DMS153 (cell line): Measurements from ENCODE around the gene KCNE1.
"Not testable (repeated sequence)": the region's sequence is repeated elsewhere in the genome, so short reads cannot be mapped to it uniquely, and the experiment has no call there.

Source experiments
- DNase-seq: peaks from one replicate; lab custom pipeline; 2025; lab: John Stamatoyannopoulos, UW

The KCNE1 gene

DNA sequence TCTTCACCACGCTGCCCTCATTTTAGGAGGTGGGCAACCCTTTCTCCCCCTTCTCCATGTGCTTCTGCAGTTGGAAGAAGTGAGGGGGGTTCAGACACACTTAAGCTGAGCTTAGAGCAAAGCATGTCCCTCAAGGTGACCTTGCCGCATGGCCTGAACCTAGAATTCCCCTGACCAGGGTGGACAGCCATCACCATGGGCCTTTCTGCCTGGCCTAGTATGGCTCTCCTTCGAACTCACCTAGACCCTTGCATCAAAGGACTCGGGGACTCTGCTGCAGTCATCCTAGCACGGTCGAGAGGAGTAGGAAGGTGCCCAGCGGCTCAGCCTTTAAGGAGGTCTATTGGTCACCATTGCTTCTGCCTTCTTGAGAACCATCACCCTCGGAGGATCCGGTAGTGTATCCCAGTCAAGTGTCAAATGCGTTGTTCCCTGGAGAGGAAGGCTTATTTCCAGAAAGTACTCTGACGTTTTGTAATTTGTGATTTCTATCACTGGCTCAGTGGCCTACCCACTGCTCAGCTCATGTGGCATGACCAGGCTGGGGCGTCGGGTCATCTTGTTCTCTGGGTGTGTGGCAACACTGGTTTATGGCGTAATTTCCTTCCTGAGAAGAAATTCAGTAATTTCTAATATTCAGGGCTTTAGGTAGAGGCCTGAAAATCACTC, at the start of gene KCNE1:
KCNE1 (minus strand) TSS at position 424 of the 669 bp plus-strand sequence. CDS start 62,576 bp downstream, outside the sequence.
- DNase-seq = no peak

DNA sequence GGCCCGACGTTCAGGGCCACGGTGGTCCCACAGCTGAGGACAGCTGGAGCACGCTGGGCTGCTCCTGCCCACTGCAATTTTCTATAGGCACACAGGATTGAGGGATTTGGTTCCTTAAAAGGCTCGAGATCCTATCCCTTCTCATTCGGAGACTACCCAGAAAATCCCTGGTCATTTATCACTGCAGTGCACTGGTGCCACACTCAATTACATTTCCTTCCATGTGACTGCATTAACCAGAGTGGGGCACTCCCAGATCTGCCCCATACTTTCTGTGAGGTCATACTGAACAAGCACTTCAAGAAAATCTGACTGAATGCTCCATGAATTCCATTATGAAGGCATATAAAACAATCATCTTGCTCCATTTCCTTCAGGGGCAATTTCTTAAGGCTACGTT, 49.8 kb upstream of the KCNE1 start:
- DNase-seq = no peak

- DNase-seq = no peak
Observed at GRCh38 chr21:34560609-34561008, 48.6 kb upstream of the KCNE1 start.

DNA sequence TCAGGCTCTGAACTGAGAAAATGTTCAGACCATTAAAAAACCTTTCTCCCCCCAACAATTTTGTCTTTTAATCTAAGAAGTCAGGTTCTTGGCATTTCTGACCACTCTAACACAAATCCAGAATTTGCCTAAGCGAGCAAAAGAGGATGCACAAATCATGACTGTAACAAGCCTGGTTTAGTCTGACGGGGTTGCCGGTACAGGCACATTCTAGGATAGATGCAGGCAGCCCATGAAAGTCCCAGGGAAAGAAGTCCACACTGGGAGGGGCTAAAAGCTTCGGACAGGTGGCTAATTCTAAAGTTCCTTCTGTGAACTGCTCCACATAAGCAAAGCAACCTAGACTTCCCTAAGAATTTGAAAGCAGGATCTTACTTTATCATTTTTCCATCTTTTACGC, 48.0 kb upstream of the KCNE1 start:
- DNase-seq = no peak

DNA sequence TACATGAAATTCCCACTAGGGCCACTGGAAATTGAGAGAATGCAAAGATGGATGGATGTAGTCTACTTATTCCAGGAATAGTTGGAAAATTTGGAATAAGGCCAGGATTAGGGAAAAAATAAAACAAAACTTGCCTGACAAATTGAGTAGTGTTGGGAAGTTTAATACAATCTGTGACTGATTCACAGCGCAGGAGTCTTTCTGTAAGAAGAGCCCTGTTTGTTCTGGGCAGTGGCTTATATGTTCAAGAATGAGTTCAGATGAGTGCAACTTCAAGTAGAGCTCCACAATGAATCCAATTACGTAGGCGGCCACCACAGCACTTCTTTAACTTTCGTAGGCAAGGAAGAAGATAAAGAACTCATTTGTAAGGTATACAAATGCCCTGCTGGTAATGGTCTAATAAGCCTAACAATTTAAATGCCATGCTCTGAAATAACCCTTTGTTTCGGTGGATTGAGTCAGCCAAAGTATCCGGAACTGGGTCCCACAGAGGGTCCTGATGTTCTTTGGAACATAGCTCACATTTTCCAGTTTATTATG, 47.1 kb upstream of the KCNE1 start:
- DNase-seq = no peak

DNA sequence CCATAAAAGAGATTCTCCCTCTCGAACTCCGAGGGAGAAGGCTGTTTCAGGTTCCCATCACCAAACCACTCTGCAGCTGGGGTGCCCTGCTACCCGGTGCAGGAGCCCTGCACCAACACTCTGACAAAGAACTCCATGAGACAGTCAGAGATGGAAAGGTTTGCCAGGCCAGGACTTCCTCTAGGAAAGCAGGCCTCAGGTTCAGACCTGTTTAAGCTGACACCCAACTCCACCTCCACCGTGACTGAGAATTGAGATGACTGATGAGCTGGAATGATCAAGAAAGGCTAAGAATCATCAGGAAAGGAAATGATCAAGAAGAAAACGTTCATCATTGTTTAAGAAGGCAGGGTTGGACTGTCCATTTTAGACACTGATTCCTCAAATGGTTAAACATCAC, 46.2 kb upstream of the KCNE1 start:
- DNase-seq = no peak

- no peak for DNase-seq
Observed at GRCh38 chr21:34557261-34557660, 45.3 kb upstream of the KCNE1 start.

- DNase-seq = not testable (repeated sequence)
Observed at GRCh38 chr21:34554670-34555069, 42.7 kb upstream of the KCNE1 start.

GRCh38 chr21:34554227-34554626, 42.2 kb upstream of the KCNE1 start:
- DNase-seq = no peak

GRCh38 chr21:34553151-34553952, 41.3 kb upstream of the KCNE1 start:
- no peak for DNase-seq

GRCh38 chr21:34552360-34553098, 40.5 kb upstream of the KCNE1 start:
- no peak for DNase-seq

GRCh38 chr21:34550182-34550799, 38.3 kb upstream of the KCNE1 start:
- DNase-seq = no peak

DNA sequence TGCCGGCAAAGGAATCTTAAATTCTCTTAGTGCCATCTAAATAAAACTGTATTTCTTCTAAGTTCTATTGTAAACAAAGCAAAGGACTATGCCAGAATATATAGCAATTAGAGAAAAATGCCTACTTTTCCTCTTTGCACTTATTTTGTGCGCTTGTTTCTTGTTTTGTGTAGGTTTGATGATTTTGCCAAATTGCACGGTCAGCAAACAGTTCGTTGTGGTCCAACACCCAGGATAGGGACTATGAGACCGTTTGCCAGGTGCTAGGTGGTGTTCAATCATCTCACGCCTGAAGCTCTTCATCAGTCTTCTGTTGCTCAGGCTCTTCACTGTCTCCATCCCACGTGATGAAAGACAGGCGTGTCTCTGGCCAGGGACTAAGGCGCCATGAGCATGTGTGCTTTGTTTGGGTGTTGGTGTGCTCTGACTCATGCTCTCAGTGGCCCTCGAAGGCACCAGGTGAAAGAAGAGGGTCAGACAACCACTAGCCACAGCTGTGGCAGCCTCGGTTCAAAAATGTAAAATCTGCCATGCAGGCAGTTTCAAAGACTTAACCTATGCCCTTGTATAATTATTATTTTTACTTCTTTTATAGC, 36.9 kb upstream of the KCNE1 start:
- no peak for DNase-seq

DNA sequence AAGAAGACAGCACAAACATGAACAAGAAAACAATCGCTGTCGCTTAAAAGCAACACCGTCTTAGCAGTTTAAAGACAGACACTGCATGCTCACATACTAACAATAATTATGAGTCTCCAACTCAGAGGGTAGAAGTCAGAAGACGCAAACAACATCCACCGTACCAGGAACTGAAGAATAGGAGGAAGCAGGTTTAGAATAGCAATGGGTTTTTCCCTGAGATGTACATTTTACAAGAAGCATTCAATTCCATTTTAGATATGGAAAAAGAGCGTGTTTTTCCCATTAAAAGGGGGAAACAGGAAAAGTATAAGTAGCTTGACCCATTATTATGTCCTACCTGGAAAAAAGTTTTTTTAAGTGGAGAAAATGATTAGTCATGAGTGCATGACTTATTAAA, 34.5 kb upstream of the KCNE1 start:
- DNase-seq = no peak

- DNase-seq = no peak
Observed at GRCh38 chr21:34545079-34545884, 33.3 kb upstream of the KCNE1 start.

DNA sequence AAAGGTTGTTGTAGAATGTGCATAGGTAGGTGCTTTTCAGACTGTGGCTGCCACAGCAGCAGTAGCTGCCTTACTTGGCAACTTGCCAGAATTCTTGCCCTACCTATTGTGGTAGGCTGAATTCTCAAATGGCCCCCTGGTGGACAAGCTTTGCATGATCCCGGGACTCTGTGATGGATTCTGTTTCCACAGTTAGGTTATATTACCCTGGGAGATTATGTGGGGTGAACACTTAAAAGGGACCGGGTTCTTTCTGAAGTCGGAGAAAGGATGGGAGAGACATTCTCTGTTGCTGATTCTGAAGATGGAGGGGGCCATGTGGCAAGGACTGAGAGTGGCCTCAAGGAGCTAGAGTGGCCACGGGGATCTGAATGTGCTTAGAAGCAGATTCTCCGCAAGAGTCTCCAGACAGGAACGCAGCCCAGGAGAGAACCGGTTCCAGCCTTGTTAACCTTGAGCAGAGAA, 32.1 kb upstream of the KCNE1 start:
- DNase-seq = peak; percentile 10

GRCh38 chr21:34543017-34543416, 31.0 kb upstream of the KCNE1 start:
- DNase-seq = no peak

GRCh38 chr21:34540206-34540605, 28.2 kb upstream of the KCNE1 start:
- no peak for DNase-seq

DNA sequence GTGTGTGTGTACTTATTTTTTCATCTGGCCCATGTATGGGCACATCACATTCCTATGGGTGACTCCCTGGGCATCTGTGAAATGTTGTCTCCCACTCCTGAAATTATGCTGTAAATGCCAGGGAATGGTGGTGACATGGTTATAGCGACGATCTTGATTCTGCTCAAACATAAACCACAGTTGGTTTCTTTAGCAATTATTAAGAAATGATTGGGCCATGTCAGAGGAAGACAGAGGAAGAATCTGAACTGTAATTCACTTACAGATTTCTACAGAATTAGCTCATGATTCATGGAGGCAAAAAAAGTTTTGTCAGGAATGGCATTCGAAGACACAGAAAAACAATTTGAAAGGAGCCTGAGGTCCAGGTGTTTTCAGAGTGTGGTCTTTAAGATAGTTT, 25.8 kb upstream of the KCNE1 start:
- no peak for DNase-seq

- no peak for DNase-seq
Observed at GRCh38 chr21:34536820-34537219, 24.8 kb upstream of the KCNE1 start.

DNA sequence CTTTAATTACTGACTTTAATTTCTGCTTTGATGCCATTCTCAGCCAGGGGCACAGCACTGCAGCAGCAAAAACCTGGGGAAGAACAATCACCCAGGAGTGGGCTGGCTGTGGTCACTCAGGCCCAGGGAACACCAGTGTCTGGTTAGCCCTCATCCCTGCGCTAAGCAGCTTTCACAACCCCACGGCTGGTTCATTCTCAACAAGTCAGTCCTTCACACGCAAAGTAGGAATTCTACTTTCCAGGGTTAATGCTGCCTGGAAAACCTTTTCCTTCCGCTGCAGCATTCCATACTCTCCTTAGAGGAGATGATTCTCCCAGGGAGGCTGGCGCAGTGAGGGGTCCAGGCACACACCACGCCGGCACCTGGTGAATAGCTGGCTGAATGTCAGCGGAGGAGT, 24.3 kb upstream of the KCNE1 start:
- DNase-seq = no peak
